ENCODE measurements around the gene AVPR2. TPM values are rescaled to one million over a fixed set of nuclear protein-coding genes. Genes with fewer than 3 reads are reported as not detected.

AVPR2 gene
- total RNA-seq, 1 donor from 2014 or later = 0.77 TPM

GRCh38 chrX:153889123-153889522 is 15.3 kb upstream of the AVPR2 start:
- peaks cover 9% of the 10 kb centered on the region for H3K27me3 Mint-ChIP-seq (ENCODE audit: unreplicated experiment)
- no peak overlapping the region for H3K27ac Mint-ChIP-seq (ENCODE audit: unreplicated experiment)
- TF ChIP-seq, protein P1, sequence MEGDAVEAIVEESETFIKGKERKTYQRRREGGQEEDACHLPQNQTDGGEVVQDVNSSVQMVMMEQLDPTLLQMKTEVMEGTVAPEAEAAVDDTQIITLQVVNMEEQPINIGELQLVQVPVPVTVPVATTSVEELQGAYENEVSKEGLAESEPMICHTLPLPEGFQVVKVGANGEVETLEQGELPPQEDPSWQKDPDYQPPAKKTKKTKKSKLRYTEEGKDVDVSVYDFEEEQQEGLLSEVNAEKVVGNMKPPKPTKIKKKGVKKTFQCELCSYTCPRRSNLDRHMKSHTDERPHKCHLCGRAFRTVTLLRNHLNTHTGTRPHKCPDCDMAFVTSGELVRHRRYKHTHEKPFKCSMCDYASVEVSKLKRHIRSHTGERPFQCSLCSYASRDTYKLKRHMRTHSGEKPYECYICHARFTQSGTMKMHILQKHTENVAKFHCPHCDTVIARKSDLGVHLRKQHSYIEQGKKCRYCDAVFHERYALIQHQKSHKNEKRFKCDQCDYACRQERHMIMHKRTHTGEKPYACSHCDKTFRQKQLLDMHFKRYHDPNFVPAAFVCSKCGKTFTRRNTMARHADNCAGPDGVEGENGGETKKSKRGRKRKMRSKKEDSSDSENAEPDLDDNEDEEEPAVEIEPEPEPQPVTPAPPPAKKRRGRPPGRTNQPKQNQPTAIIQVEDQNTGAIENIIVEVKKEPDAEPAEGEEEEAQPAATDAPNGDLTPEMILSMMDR (IDR thresholded peaks at IDR 0.05; ENCODE audit: unreplicated experiment) = no peak
- no peaks in the 10 kb centered on the region for H3K4me1 Mint-ChIP-seq (ENCODE audit: unreplicated experiment)
- H3K4me3 Mint-ChIP-seq (ENCODE audit: unreplicated experiment) = no peak overlapping the region
- no peaks in the 10 kb centered on the region for H3K9me3 Mint-ChIP-seq (ENCODE audit: unreplicated experiment)
- no peak for DNase-seq (ENCODE audit: low spot score)
- H3K36me3 Mint-ChIP-seq (ENCODE audit: low read depth, unreplicated experiment) = no peaks in the 10 kb centered on the region

GRCh38 chrX:153897899-153898298 is 6.6 kb upstream of the AVPR2 start:
- no peaks in the 10 kb centered on the region for H3K36me3 Mint-ChIP-seq (ENCODE audit: low read depth, unreplicated experiment)
- no peak overlapping the region for H3K4me3 Mint-ChIP-seq (ENCODE audit: unreplicated experiment)
- H3K27ac Mint-ChIP-seq (ENCODE audit: unreplicated experiment) = no peak overlapping the region
- no peaks in the 10 kb centered on the region for H3K9me3 Mint-ChIP-seq (ENCODE audit: unreplicated experiment)
- H3K27me3 Mint-ChIP-seq (ENCODE audit: unreplicated experiment) = peaks cover 3% of the 10 kb centered on the region
- DNase-seq (ENCODE audit: low spot score) = no peak
- H3K4me1 Mint-ChIP-seq (ENCODE audit: unreplicated experiment) = peaks cover 13% of the 10 kb centered on the region
- TF ChIP-seq, protein P1 (IDR thresholded peaks at IDR 0.05; ENCODE audit: unreplicated experiment) = no peak

GRCh38 chrX:153900831-153901752 is 3.4 kb upstream of the AVPR2 start:
- no peaks in the 10 kb centered on the region for H3K9me3 Mint-ChIP-seq (ENCODE audit: unreplicated experiment)
- TF ChIP-seq, protein P1 (IDR thresholded peaks at IDR 0.05; ENCODE audit: unreplicated experiment) = no peak
- no peak for DNase-seq (ENCODE audit: low spot score)
- H3K4me3 Mint-ChIP-seq (ENCODE audit: unreplicated experiment) = peak overlapping the region; percentile 73
- H3K27me3 Mint-ChIP-seq (ENCODE audit: unreplicated experiment) = peaks cover 8% of the 10 kb centered on the region
- H3K27ac Mint-ChIP-seq (ENCODE audit: unreplicated experiment) = peak overlapping the region; percentile 70
- no peaks in the 10 kb centered on the region for H3K36me3 Mint-ChIP-seq (ENCODE audit: low read depth, unreplicated experiment)
- H3K4me1 Mint-ChIP-seq (ENCODE audit: unreplicated experiment) = peaks cover 27% of the 10 kb centered on the region

DNA sequence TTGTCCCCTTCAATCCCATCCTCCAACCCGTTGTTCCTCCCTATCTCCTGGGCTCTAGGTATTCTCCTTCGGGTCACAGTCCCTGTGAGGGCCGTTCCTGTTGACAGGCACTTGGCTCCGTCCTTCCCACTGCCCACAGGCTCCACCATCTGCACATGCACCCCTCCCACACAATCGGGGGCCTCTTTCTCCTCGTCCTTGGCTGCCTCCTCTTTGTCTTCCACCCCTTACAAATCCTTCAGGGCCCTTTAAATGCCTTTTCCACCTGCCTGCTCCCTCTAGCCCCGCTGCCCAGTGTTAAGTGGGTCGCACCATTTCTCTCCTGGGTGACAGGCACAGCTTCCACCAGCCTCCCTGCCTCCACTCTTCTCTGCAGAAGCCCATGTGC is 2.7 kb upstream of the AVPR2 start:
- no peak for DNase-seq (ENCODE audit: low spot score)
- Mint-ChIP-seq H3K4me1 (ENCODE audit: unreplicated experiment) (peaks cover 27% of the 10 kb centered on the region), H3K27me3 (ENCODE audit: unreplicated experiment) (peaks cover 8% of the 10 kb centered on the region), H3K27ac (ENCODE audit: unreplicated experiment) (no peak overlapping the region), H3K36me3 (ENCODE audit: low read depth, unreplicated experiment) (no peaks in the 10 kb centered on the region), H3K9me3 (ENCODE audit: unreplicated experiment) (no peaks in the 10 kb centered on the region), H3K4me3 (ENCODE audit: unreplicated experiment) (no peak overlapping the region)
- TF ChIP-seq, protein P1 (IDR thresholded peaks at IDR 0.05; ENCODE audit: unreplicated experiment) = no peak

DNA sequence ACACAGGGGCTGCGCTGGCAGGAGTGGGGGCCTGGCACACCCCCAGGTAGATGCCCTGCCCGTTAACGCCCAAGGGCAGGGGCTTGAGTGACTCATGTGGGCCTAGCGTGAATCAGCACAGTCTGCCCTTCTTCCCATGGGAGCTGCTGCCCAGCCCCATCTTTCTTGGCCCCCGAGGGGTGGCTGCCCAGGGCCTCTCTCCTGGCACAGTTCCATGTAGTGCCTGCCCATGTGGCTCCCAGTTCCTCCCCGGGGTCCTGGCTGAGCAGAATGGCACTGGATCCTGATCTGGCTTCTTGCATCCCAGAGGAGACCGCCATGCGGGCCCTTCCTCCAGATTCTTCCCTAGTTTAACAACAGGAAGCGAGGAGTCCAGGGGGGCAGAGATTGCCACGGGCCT is 2.1 kb upstream of the AVPR2 start:
- Mint-ChIP-seq H3K9me3 (ENCODE audit: unreplicated experiment) (no peaks in the 10 kb centered on the region), H3K4me1 (ENCODE audit: unreplicated experiment) (peaks cover 27% of the 10 kb centered on the region), H3K4me3 (ENCODE audit: unreplicated experiment) (no peak overlapping the region), H3K36me3 (ENCODE audit: low read depth, unreplicated experiment) (no peaks in the 10 kb centered on the region), H3K27ac (ENCODE audit: unreplicated experiment) (no peak overlapping the region), H3K27me3 (ENCODE audit: unreplicated experiment) (peaks cover 8% of the 10 kb centered on the region)
- no peak for DNase-seq (ENCODE audit: low spot score)
- TF ChIP-seq, protein P1 (IDR thresholded peaks at IDR 0.05; ENCODE audit: unreplicated experiment) = no peak

All from endothelial cell (in vitro differentiated cells).